GM18870 (cell line): ENCODE data around the gene TMCC1.
"Not testable (repeated sequence)": the region's sequence is repeated elsewhere in the genome, so short reads cannot be mapped to it uniquely, and the experiment has no call there.

Experiments used
- ATAC-seq: cut with Tn5 transposase; IDR thresholded peaks from one replicate; pipeline ENCODE4 v1.9.1; 2021; ENCODE audit warnings: moderate library complexity; ENCODE audit not compliant: unreplicated experiment

Gene TMCC1

GRCh38 chr3:129734449-129734848 lies 159.1 kb downstream of the TMCC1 start:
- ATAC-seq: no peak

GRCh38 chr3:129732200-129732876 lies 161.2 kb downstream of the TMCC1 start:
- ATAC-seq: no peak

GRCh38 chr3:129727707-129728106 lies 165.8 kb downstream of the TMCC1 start:
- no peak for ATAC-seq

GRCh38 chr3:129723558-129724324 lies 169.8 kb downstream of the TMCC1 start:
- no peak for ATAC-seq

GRCh38 chr3:129722527-129722926 lies 171.0 kb downstream of the TMCC1 start:
- no peak for ATAC-seq

GRCh38 chr3:129718201-129718600 lies 175.3 kb downstream of the TMCC1 start:
- no peak for ATAC-seq

GRCh38 chr3:129715854-129716253 lies 177.7 kb downstream of the TMCC1 start:
- no peak for ATAC-seq

GRCh38 chr3:129708328-129708861 lies 185.1 kb downstream of the TMCC1 start:
- ATAC-seq: no peak

GRCh38 chr3:129705274-129705673 lies 188.2 kb downstream of the TMCC1 start:
- ATAC-seq: no peak

- no peak for ATAC-seq
Measured at GRCh38 chr3:129703913-129704312, 189.6 kb downstream of the TMCC1 start.

- ATAC-seq: no peak
Measured at GRCh38 chr3:129702934-129703712, 190.4 kb downstream of the TMCC1 start.

GRCh38 chr3:129701161-129701560 lies 192.3 kb downstream of the TMCC1 start:
- no peak for ATAC-seq

- no peak for ATAC-seq
Measured at GRCh38 chr3:129699612-129700011, 193.9 kb downstream of the TMCC1 start.

GRCh38 chr3:129699199-129699598 lies 194.3 kb downstream of the TMCC1 start:
- ATAC-seq: no peak

- no peak for ATAC-seq
Measured at GRCh38 chr3:129697229-129697969, 196.1 kb downstream of the TMCC1 start.

GRCh38 chr3:129696430-129696829 lies 197.1 kb downstream of the TMCC1 start:
- not testable (repeated sequence) for ATAC-seq

GRCh38 chr3:129695230-129695629 lies 198.3 kb downstream of the TMCC1 start:
- no peak for ATAC-seq

GRCh38 chr3:129694228-129694627 lies 199.3 kb downstream of the TMCC1 start:
- no peak for ATAC-seq

GRCh38 chr3:129692743-129693142 lies 200.8 kb downstream of the TMCC1 start:
- no peak for ATAC-seq

GRCh38 chr3:129690963-129691362 lies 202.5 kb downstream of the TMCC1 start:
- no peak for ATAC-seq

GRCh38 chr3:129690406-129690805 lies 203.1 kb downstream of the TMCC1 start:
- ATAC-seq: peak; percentile 75
